Fibroblast of lung (primary cell): ENCODE measurements around the gene PCSK6. TPM values are rescaled to one million over a fixed set of nuclear protein-coding genes. Genes with fewer than 3 reads are reported as not detected.

Experiments used
- DNase-seq, 2 donors: peaks; one replicate each; pipeline versions ENCODE4 v3.0.0 to v3.0.0-alpha.2; 2010; ENCODE audit warnings: low read depth in 2 of 2
- H2AFZ ChIP-seq: 2 replicates; pipeline ENCODE4 v1.5.1; 2012; ENCODE audit warnings: low read length, control low read depth, inconsistent platforms
- H3K27ac ChIP-seq: 2 replicates; pipeline ENCODE4 v1.5.1; 2011; ENCODE audit warnings: low read length, control low read depth; ENCODE audit not compliant: insufficient read depth
- H3K27me3 ChIP-seq: 2 replicates; pipeline ENCODE4 v1.5.1; 2011; ENCODE audit warnings: mild to moderate bottlenecking, low read length; ENCODE audit not compliant: control insufficient read depth, insufficient read depth
- H3K36me3 ChIP-seq: 2 replicates; pipeline ENCODE4 v1.5.1; 2011; ENCODE audit warnings: low read length; ENCODE audit not compliant: control insufficient read depth, insufficient read depth
- H3K4me1 ChIP-seq: 2 replicates; pipeline ENCODE4 v1.5.1; 2011; ENCODE audit warnings: low read length; ENCODE audit not compliant: control insufficient read depth, insufficient read depth; ENCODE audit errors: extremely low read depth
- H3K4me2 ChIP-seq: 2 replicates; pipeline ENCODE4 v1.5.1; 2011; ENCODE audit warnings: low read length, control low read depth; ENCODE audit not compliant: insufficient read depth; ENCODE audit errors: extremely low read depth
- H3K4me3 ChIP-seq, 4 experiments: fragments of 200-600 bp in 1 of 4; sonication (generic) in 1 of 4; replicated peaks in 1 of 4; 2 replicates each; pipeline ENCODE4 v1.5.1; 2011 to 2016; ENCODE audit warnings: low read length in 4 of 4, low read depth in 3 of 4, mild to moderate bottlenecking in 3 of 4, control low read depth in 2 of 4, inconsistent platforms in 1 of 4, mixed read lengths in 1 of 4; ENCODE audit not compliant: insufficient read depth in 1 of 4; ENCODE audit errors: control extremely low read depth in 1 of 4
- H3K79me2 ChIP-seq: 2 replicates; pipeline ENCODE4 v1.5.1; 2012; ENCODE audit warnings: mild to moderate bottlenecking, low read length, inconsistent platforms; ENCODE audit not compliant: control insufficient read depth, insufficient read depth
- H3K9ac ChIP-seq: 2 replicates; pipeline ENCODE4 v1.5.1; 2011; ENCODE audit warnings: mild to moderate bottlenecking, low read length, control low read depth; ENCODE audit not compliant: insufficient read depth
- H3K9me3 ChIP-seq: 2 replicates; pipeline ENCODE4 v1.5.1; 2012; ENCODE audit warnings: low read depth, low read length; ENCODE audit not compliant: control insufficient read depth, insufficient read depth
- H4K20me1 ChIP-seq: 2 replicates; pipeline ENCODE4 v1.5.1; 2011; ENCODE audit warnings: low read length; ENCODE audit not compliant: control insufficient read depth, insufficient read depth; ENCODE audit errors: extremely low read depth
- CTCF ChIP-seq, 2 donors: IDR thresholded peaks in 1 of 2; conservative IDR thresholded peaks in 1 of 2; 1 replicate in 1 of 2; 2 replicates in 1 of 2; pipeline ENCODE4 v1.5.1; 2011 to 2012; ENCODE audit warnings: low read length in 2 of 2, control low read depth in 1 of 2, inconsistent platforms in 1 of 2, low read depth in 1 of 2, mild to moderate bottlenecking in 1 of 2
- EZH2 ChIP-seq: IDR thresholded peaks from 2 replicates; pipeline ENCODE4 v1.5.1; 2012; ENCODE audit warnings: low read length, control low read depth, mild to moderate bottlenecking; ENCODE audit errors: missing control alignments
- polyA plus RNA-seq, 2 donors: library from polyadenylated mRNA; depleted of rRNA in 1 of 2; stranded (reverse) in 1 of 2; unstranded in 1 of 2; fragments of >200 nt; gene quantifications; 2 replicates each; pipeline ENCODE4 v1.2.1, GENCODE V29; 2011 to 2012; ENCODE audit warnings: missing spikeins in 1 of 2
- total RNA-seq: library from RNA; depleted of rRNA; stranded (reverse); fragments of >200 nt; gene quantifications from 2 replicates; pipeline ENCODE4 v1.2.1, GENCODE V29; 2014

Gene PCSK6
- total and polyA plus RNA-seq, 2 donors (not counting 1 experiment from before 2014, with no cell fraction given) = 0.02 to 0.83 TPM

- no peak overlapping the region for H3K4me2 ChIP-seq
- no peak overlapping the region for H3K9ac ChIP-seq
- DNase-seq = no peak
- H2AFZ ChIP-seq = no peak overlapping the region
- TF ChIP-seq CTCF (conservative IDR thresholded peaks at IDR 0.05 in 1 of 2, IDR thresholded peaks at IDR 0.05 in 1 of 2; ENCODE audit: low read depth in 1 of 2, low read length in 2 of 2) (no peak), EZH2 (no peak)
- H3K27me3 ChIP-seq = no peaks in the 10 kb centered on the region
- H3K4me1 ChIP-seq = no peaks in the 10 kb centered on the region
- no peaks in the 10 kb centered on the region for H4K20me1 ChIP-seq
- no peak overlapping the region for H3K4me3 ChIP-seq
- H3K9me3 ChIP-seq = no peaks in the 10 kb centered on the region
- no peaks in the 10 kb centered on the region for H3K79me2 ChIP-seq
- H3K36me3 ChIP-seq = no peaks in the 10 kb centered on the region
- no peak overlapping the region for H3K27ac ChIP-seq
These were observed 48.1 kb upstream of the PCSK6 start for GRCh38 chr15:101537483-101538080.

- Histone ChIP-seq H3K79me2 (no peaks in the 10 kb centered on the region), H3K27me3 (no peaks in the 10 kb centered on the region)
These were observed 47.4 kb upstream of the PCSK6 start for GRCh38 chr15:101536875-101537405.

More at GRCh38 chr15:101536875-101537405, 47.4 kb upstream of the PCSK6 start:
- Histone ChIP-seq H4K20me1 (no peaks in the 10 kb centered on the region), H3K4me2 (no peak overlapping the region), H3K4me1 (no peaks in the 10 kb centered on the region), H3K9ac (no peak overlapping the region), H3K36me3 (no peaks in the 10 kb centered on the region), H3K9me3 (no peaks in the 10 kb centered on the region), H2AFZ (no peak overlapping the region), H3K27ac (no peak overlapping the region), H3K4me3 (no peak overlapping the region)
- no peak for DNase-seq
- no peak for TF ChIP-seq EZH2
- no peak for TF ChIP-seq CTCF (conservative IDR thresholded peaks at IDR 0.05 in 1 of 2, IDR thresholded peaks at IDR 0.05 in 1 of 2; ENCODE audit: low read depth in 1 of 2, low read length in 2 of 2)
